ENCODE data around the gene ZNF134.

GRCh38 chr19:57648331-57649003 is 34.4 kb downstream of the ZNF134 start:
- TF ChIP-seq CTCF (IDR thresholded peaks at IDR 0.05; ENCODE audit: extremely low read depth in 1 of 2, insufficient read depth in 1 of 2, low read depth in 1 of 2, low read length in 2 of 2) (no peak), EZH2 (IDR thresholded peaks at IDR 0.05; ENCODE audit: borderline replicate concordance, low read depth, low read length, severe bottlenecking) (no peak), POLR2A (IDR thresholded peaks at IDR 0.05; ENCODE audit: low read depth, low read length) (no peak), POLR2AphosphoS5 (IDR thresholded peaks at IDR 0.05; ENCODE audit: insufficient read depth, low read depth, low read length) (no peak), FOS (IDR thresholded peaks at IDR 0.05; ENCODE audit: borderline replicate concordance, insufficient read depth, low read length) (no peak), MYC (IDR thresholded peaks at IDR 0.05; ENCODE audit: low read depth, low read length) (no peak), GATA2 (IDR thresholded peaks at IDR 0.05; ENCODE audit: insufficient read depth, insufficient read length, low read depth, low read length) (no peak), JUN (IDR thresholded peaks at IDR 0.05; ENCODE audit: borderline replicate concordance, insufficient read depth, insufficient read length, low read depth) (no peak)
- TF ChIP-seq, protein P1, sequence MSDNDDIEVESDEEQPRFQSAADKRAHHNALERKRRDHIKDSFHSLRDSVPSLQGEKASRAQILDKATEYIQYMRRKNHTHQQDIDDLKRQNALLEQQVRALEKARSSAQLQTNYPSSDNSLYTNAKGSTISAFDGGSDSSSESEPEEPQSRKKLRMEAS (IDR thresholded peaks at IDR 0.05; ENCODE audit: insufficient read depth, insufficient read length), result no peak
